HG03139 (cell line): ENCODE results near the gene ADAMTSL2.

Source experiments
- ATAC-seq: cut with Tn5 transposase; IDR thresholded peaks from one replicate; pipeline ENCODE4 v1.9.1; 2021; ENCODE audit not compliant: unreplicated experiment

The ADAMTSL2 gene

GRCh38 chr9:133571896-133572595 is 37.5 kb downstream of the ADAMTSL2 start:
- no peak for ATAC-seq

- ATAC-seq = no peak
Measured at GRCh38 chr9:133572821-133573361, 38.4 kb downstream of the ADAMTSL2 start.

GRCh38 chr9:133573791-133574515 is 39.4 kb downstream of the ADAMTSL2 start:
- ATAC-seq = no peak

GRCh38 chr9:133574771-133575170 is 40.3 kb downstream of the ADAMTSL2 start:
- no peak for ATAC-seq

- ATAC-seq = no peak
Measured at GRCh38 chr9:133575186-133576030, 40.9 kb downstream of the ADAMTSL2 start.

- ATAC-seq = no peak
Measured at GRCh38 chr9:133576031-133576874, 41.7 kb downstream of the ADAMTSL2 start.

- ATAC-seq = no peak
Measured at GRCh38 chr9:133576875-133577736, 42.6 kb downstream of the ADAMTSL2 start.

- ATAC-seq = no peak
Measured at GRCh38 chr9:133577737-133578112, 43.2 kb downstream of the ADAMTSL2 start.

GRCh38 chr9:133578524-133579441 is 44.3 kb downstream of the ADAMTSL2 start:
- no peak for ATAC-seq

GRCh38 chr9:133579601-133580418 is 45.3 kb downstream of the ADAMTSL2 start:
- ATAC-seq = no peak

GRCh38 chr9:133580419-133580738 is 45.9 kb downstream of the ADAMTSL2 start:
- ATAC-seq = no peak

- no peak for ATAC-seq
Measured at GRCh38 chr9:133581011-133581410, 46.5 kb downstream of the ADAMTSL2 start.

GRCh38 chr9:133581513-133582343 is 47.2 kb downstream of the ADAMTSL2 start:
- ATAC-seq = no peak

GRCh38 chr9:133582501-133583045 is 48.1 kb downstream of the ADAMTSL2 start:
- ATAC-seq = no peak

GRCh38 chr9:133583111-133583510 is 48.6 kb downstream of the ADAMTSL2 start:
- no peak for ATAC-seq

GRCh38 chr9:133583586-133583985 is 49.1 kb downstream of the ADAMTSL2 start:
- no peak for ATAC-seq

GRCh38 chr9:133584167-133584558 is 49.7 kb downstream of the ADAMTSL2 start:
- ATAC-seq = no peak
